ENCODE results near the gene KRT14.

GRCh38 chr17:41592601-41593305 lies 6.1 kb upstream of the KRT14 start:
- TF ChIP-seq CTCF (IDR thresholded peaks at IDR 0.05) (no peak), SIN3A (IDR thresholded peaks at IDR 0.05; ENCODE audit: borderline replicate concordance, insufficient read depth, low read depth, low read length) (no peak), POLR2AphosphoS5 (IDR thresholded peaks at IDR 0.05; ENCODE audit: low read depth, low read length) (no peak), REST (IDR thresholded peaks at IDR 0.05; ENCODE audit: insufficient read depth in 1 of 2, low read depth in 2 of 2, low read length in 1 of 2) (no peak)

Data from Panc1 (cell line).